Heart left ventricle (tissue), 13 donors: ENCODE measurements around the gene SPINK4.

Experiments
- POLR2A ChIP-seq, 2 donors: fragments of 450-650 bp; IDR thresholded peaks; one replicate each; pipeline ENCODE4 v1.6.1; 2017; ENCODE audit warnings: antibody characterized with exemption in 2 of 2, mild to moderate bottlenecking in 2 of 2, moderate library complexity in 2 of 2
- TF ChIP-seq, protein P1 (sequence below), 12 donors: fragments of 200-600 bp; sonication (generic) in 4 of 12; IDR thresholded peaks; one replicate each; pipeline versions ENCODE4 v1.5.0 to v1.8.0; 2018 to 2022; ENCODE audit warnings: antibody characterized with exemption in 12 of 12, mild to moderate bottlenecking in 5 of 12
- donor health status: ischemic (EF 13 %, LVEDD 7.1; RV severe dilation, severe dysfunction).
- donor health status: DM: no; HTN: yes; CAD: no.
- donor health status: DM: no; HTN: no; CAD: no.
- donor health status: ischemic (EF 25% LVEDD 6.9; RV normal size, moderate dysfunction).
- donor health status: ischemic (EF 25% LVEDD 5.7; RV mildly dilated, moderate dysfunction).
- donor health status: ischemic (EF 35%, LVEDD 5.7; RV mildly dilated, moderate dysfunction).
- donor health status: nonischemic (EF 11% LVEDD 7.7; RV severe dilation, severe dysfunction).
- donor health status: DM: yes; HTN: yes; CAD: no.
- donor health status: PGD.
- donor health status: ischemic (EF 29% LVEDD 5.4; RV normal size, mild dysfunction).
- donor health status: nonischemic (EF 23%, LVEDD 6.1; RV moderate dilation, normal function).

DNA sequence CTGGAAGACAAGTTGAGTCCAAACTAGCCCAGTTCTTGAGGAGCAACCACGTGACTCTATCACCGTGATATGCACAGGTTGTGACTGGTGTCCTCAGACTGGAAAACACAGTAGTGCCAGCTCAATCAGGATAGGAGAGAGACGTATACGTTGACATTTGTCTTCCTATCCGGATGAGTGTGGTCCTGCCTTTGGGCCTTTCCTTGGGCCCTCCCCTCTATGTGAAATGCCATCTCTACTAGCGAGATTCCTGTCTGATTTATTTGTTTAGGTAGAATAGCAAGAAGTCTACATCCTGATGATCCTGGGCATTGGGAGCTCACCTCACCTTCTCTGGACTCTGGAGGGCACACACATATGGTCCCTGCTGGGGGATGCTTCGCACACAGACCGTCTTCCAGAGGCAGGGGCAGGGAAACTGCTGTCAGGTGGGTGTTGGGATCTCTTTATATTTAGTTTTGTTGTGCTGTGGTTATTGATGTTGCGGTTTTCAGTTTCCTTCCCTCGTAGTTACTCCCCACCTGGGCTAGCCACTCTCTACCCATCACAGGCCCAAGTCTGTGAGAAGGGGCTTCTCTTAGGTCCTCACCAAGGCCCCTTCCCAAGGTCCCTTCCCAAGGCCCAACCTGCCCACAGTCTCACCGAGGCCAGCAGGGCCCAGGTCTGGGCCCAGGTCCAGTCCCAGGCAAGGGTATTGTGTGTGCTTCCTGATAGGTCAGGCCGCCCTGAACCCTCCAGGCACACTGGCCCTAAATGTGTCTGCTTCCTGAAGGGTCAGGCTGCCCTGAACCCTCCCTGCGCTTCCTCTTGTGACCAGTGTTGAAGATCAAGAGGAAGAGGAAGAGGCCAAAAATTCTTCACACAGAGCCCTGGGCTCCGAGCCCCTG lies 19.0 kb upstream of the SPINK4 start:
- TF ChIP-seq, protein P1, sequence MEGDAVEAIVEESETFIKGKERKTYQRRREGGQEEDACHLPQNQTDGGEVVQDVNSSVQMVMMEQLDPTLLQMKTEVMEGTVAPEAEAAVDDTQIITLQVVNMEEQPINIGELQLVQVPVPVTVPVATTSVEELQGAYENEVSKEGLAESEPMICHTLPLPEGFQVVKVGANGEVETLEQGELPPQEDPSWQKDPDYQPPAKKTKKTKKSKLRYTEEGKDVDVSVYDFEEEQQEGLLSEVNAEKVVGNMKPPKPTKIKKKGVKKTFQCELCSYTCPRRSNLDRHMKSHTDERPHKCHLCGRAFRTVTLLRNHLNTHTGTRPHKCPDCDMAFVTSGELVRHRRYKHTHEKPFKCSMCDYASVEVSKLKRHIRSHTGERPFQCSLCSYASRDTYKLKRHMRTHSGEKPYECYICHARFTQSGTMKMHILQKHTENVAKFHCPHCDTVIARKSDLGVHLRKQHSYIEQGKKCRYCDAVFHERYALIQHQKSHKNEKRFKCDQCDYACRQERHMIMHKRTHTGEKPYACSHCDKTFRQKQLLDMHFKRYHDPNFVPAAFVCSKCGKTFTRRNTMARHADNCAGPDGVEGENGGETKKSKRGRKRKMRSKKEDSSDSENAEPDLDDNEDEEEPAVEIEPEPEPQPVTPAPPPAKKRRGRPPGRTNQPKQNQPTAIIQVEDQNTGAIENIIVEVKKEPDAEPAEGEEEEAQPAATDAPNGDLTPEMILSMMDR (IDR thresholded peaks at IDR 0.05), result no peak
- TF ChIP-seq POLR2A (IDR thresholded peaks at IDR 0.05), result no peak
